Caco-2 (cell line): ENCODE measurements around the gene AOX1. TPM values are rescaled to one million over a fixed set of nuclear protein-coding genes. Genes with fewer than 3 reads are reported as not detected.

ENCODE experiments used
- BruUV-seq: library from RNA; stranded (reverse); fragments of 400-500 nt; replicated peaks from 2 replicates; lab custom pipeline; 2021; lab: Mats Ljungman, UMichigan
- CTCF ChIA-PET: fragments of 300-600 bp; sonication (Branson Sonifier 250); formaldehyde crosslinking; loops from one replicate; lab custom pipeline; 2022; ENCODE audit warnings: antibody characterized with exemption; lab: Charles Lee
- POLR2A ChIA-PET: fragments of 300-600 bp; sonication (Branson Sonifier 250); formaldehyde crosslinking; loops from one replicate; lab custom pipeline; 2022; ENCODE audit warnings: antibody characterized with exemption; lab: Charles Lee
- DNase-seq, 2 experiments: peaks; one replicate each; pipeline versions ENCODE4 v3.0.0 to v3.0.0-alpha.2; 2020 to 2022
- H3K27me3 ChIP-seq: replicated peaks from 2 replicates; pipeline ENCODE4 v1.6.0; 2011; ENCODE audit warnings: low read length; ENCODE audit not compliant: control insufficient read depth, insufficient read depth
- H3K36me3 ChIP-seq: 2 replicates; pipeline ENCODE4 v1.5.1; 2011; ENCODE audit warnings: low read length; ENCODE audit not compliant: control insufficient read depth, insufficient read depth
- H3K4me1 ChIP-seq: fragments of 250-450 bp; sonication (Bioruptor Pico); 2 replicates; pipeline ENCODE4 v1.5.1; 2020; ENCODE audit warnings: mild to moderate bottlenecking
- H3K4me3 ChIP-seq: 2 replicates; pipeline ENCODE4 v1.5.1; 2011; ENCODE audit warnings: low read depth, mild to moderate bottlenecking, control low read depth, low read length
- H3K9me3 ChIP-seq: fragments of 250-450 bp; sonication (Bioruptor Pico); 2 replicates; pipeline ENCODE4 v1.5.1; 2020; ENCODE audit warnings: mild to moderate bottlenecking, moderate library complexity
- H3K27ac Mint-ChIP-seq: one replicate; pipeline ENCODE4 v1.8.0; 2022; ENCODE audit warnings: mixed read lengths; ENCODE audit not compliant: unreplicated experiment
- H3K27me3 Mint-ChIP-seq: one replicate; pipeline ENCODE4 v1.8.0; 2022; ENCODE audit warnings: mixed read lengths; ENCODE audit not compliant: insufficient read depth, unreplicated experiment
- H3K36me3 Mint-ChIP-seq: one replicate; pipeline ENCODE4 v1.8.0; 2022; ENCODE audit warnings: mild to moderate bottlenecking, mixed read lengths; ENCODE audit not compliant: insufficient read depth, unreplicated experiment
- H3K4me1 Mint-ChIP-seq: one replicate; pipeline ENCODE4 v1.8.0; 2022; ENCODE audit warnings: low read depth, mixed read lengths; ENCODE audit not compliant: unreplicated experiment
- H3K4me3 Mint-ChIP-seq: one replicate; pipeline ENCODE4 v1.8.0; 2022; ENCODE audit warnings: mild to moderate bottlenecking, moderate library complexity, mixed read lengths; ENCODE audit not compliant: unreplicated experiment
- H3K9me3 Mint-ChIP-seq: one replicate; pipeline ENCODE4 v1.8.0; 2022; ENCODE audit warnings: mixed read lengths; ENCODE audit not compliant: unreplicated experiment
- intact Hi-C: fragments of 100-400 bp; cut with micrococcal nuclease; formaldehyde crosslinking; loops from one replicate; pipeline ENCODE4 v1.10.0; 2022; ENCODE audit not compliant: unreplicated experiment
- total RNA-seq: library from RNA; stranded (reverse); gene quantifications from 2 replicates; pipeline ENCODE4 v1.2.3, GENCODE V29; 2022
- TF ChIP-seq, protein P1 (sequence below), 2 experiments: fragments of 200-600 bp in 1 of 2; IDR thresholded peaks; 1 replicate in 1 of 2; 2 replicates in 1 of 2; pipeline versions ENCODE4 v1.5.1 to v1.8.0; 2011 to 2022; ENCODE audit warnings: antibody characterized with exemption in 1 of 2, control low read depth in 1 of 2, inconsistent platforms in 1 of 2, low read depth in 1 of 2, low read length in 1 of 2, mild to moderate bottlenecking in 1 of 2, moderate library complexity in 1 of 2; ENCODE audit not compliant: insufficient read depth in 1 of 2, severe bottlenecking in 1 of 2, unreplicated experiment in 1 of 2

The AOX1 gene
- total RNA-seq, 1 experiment from 2014 or later = 0.79 TPM

DNA sequence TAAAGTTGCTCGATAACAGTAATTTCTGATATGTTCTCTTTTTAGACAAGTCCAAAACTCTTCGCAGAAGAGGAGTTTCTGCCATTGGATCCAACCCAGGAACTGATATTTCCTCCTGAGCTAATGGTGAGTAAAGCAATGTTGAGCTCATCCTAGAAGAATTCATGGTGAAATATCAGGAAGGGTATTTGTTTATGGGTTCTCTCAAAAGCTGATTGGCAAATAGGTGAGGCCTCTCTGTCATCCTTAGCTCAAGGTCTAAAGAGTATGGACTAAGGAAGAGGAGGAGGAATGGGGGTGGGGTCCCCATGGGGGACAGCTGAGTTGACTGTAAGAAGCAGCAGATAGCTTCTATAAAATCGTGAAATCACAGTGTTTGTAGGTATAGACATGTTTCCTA lies 18.2 kb downstream of the AOX1 start:
- peaks cover 9% of the 10 kb centered on the region for H3K9me3 Mint-ChIP-seq
- peak in 1 of 2 experiments; percentile 30 for DNase-seq
- no TSS peak for BruUV-seq
- H3K4me3 Mint-ChIP-seq = peak overlapping the region; percentile 21
- peak overlapping the region; percentile 28 for H3K27ac Mint-ChIP-seq
- H3K36me3 Mint-ChIP-seq = peaks cover 5% of the 10 kb centered on the region
- Histone ChIP-seq H3K9me3 (no peaks in the 10 kb centered on the region), H3K4me3 (no peak overlapping the region), H3K27me3 (no peaks in the 10 kb centered on the region), H3K4me1 (peaks cover 22% of the 10 kb centered on the region), H3K36me3 (no peaks in the 10 kb centered on the region)
- intact Hi-C loops = no loop called here
- no peaks in the 10 kb centered on the region for H3K27me3 Mint-ChIP-seq
- ChIA-PET POLR2A (no interaction called here), CTCF (interaction anchor here (0.9 kb wide), 1 partner anchor 84 kb away, joined by 4 read pairs; no protein-coding TSS in a partner anchor)
- TF ChIP-seq, protein P1, sequence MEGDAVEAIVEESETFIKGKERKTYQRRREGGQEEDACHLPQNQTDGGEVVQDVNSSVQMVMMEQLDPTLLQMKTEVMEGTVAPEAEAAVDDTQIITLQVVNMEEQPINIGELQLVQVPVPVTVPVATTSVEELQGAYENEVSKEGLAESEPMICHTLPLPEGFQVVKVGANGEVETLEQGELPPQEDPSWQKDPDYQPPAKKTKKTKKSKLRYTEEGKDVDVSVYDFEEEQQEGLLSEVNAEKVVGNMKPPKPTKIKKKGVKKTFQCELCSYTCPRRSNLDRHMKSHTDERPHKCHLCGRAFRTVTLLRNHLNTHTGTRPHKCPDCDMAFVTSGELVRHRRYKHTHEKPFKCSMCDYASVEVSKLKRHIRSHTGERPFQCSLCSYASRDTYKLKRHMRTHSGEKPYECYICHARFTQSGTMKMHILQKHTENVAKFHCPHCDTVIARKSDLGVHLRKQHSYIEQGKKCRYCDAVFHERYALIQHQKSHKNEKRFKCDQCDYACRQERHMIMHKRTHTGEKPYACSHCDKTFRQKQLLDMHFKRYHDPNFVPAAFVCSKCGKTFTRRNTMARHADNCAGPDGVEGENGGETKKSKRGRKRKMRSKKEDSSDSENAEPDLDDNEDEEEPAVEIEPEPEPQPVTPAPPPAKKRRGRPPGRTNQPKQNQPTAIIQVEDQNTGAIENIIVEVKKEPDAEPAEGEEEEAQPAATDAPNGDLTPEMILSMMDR (IDR thresholded peaks at IDR 0.05; ENCODE audit: insufficient read depth in 1 of 2, low read depth in 1 of 2, low read length in 1 of 2, severe bottlenecking in 1 of 2, unreplicated experiment in 1 of 2) = no peak
- H3K4me1 Mint-ChIP-seq = peaks cover 28% of the 10 kb centered on the region

DNA sequence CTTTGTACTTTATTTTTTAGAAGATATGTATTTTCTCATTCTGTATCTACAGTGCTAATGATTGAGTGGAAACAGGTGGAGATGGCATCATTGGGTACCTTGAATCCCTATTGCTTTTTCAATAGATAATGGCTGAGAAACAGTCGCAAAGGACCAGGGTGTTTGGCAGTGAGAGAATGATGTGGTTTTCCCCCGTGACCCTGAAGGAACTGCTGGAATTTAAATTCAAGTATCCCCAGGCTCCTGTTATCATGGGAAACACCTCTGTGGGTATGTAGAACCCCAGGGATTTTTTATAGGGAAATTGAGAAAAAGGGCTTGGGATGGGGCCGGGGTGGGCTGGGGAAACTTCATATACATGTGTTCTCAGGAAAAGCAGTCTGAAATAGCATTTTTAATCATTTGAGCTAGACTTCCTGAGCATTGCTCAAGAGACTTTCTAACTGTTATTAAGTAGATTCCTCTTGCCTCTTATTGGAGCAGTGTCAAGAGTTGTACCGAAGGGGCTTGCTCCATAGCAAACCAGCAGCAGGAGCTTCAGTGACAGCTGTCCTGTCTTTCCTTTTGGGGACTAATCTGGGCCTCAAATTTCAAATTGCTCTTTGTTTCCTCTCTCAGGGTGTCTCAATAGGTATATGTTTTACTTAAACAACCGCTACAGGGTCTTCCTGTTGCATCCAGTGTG lies 18.9 kb downstream of the AOX1 start:
- H3K9me3 ChIP-seq = no peaks in the 10 kb centered on the region
- no peaks in the 10 kb centered on the region for H3K36me3 ChIP-seq
- no peaks in the 10 kb centered on the region for H3K27me3 Mint-ChIP-seq
- no peaks in the 10 kb centered on the region for H3K27me3 ChIP-seq
- no peak overlapping the region for H3K4me3 ChIP-seq
- BruUV-seq = no TSS peak
- ChIA-PET POLR2A (no interaction called here), CTCF (interaction anchor here (0.9 kb wide), 1 partner anchor 83 kb away, joined by 4 read pairs; no protein-coding TSS in a partner anchor)
- no peak overlapping the region for H3K4me3 Mint-ChIP-seq
- H3K4me1 ChIP-seq = peaks cover 22% of the 10 kb centered on the region
- H3K4me1 Mint-ChIP-seq = peaks cover 28% of the 10 kb centered on the region
- DNase-seq = no peak
- TF ChIP-seq, protein P1 (IDR thresholded peaks at IDR 0.05; ENCODE audit: insufficient read depth in 1 of 2, low read depth in 1 of 2, low read length in 1 of 2, severe bottlenecking in 1 of 2, unreplicated experiment in 1 of 2) = no peak
- H3K27ac Mint-ChIP-seq = no peak overlapping the region
- H3K36me3 Mint-ChIP-seq = peaks cover 5% of the 10 kb centered on the region
- intact Hi-C loops = no loop called here
- peaks cover 9% of the 10 kb centered on the region for H3K9me3 Mint-ChIP-seq

DNA sequence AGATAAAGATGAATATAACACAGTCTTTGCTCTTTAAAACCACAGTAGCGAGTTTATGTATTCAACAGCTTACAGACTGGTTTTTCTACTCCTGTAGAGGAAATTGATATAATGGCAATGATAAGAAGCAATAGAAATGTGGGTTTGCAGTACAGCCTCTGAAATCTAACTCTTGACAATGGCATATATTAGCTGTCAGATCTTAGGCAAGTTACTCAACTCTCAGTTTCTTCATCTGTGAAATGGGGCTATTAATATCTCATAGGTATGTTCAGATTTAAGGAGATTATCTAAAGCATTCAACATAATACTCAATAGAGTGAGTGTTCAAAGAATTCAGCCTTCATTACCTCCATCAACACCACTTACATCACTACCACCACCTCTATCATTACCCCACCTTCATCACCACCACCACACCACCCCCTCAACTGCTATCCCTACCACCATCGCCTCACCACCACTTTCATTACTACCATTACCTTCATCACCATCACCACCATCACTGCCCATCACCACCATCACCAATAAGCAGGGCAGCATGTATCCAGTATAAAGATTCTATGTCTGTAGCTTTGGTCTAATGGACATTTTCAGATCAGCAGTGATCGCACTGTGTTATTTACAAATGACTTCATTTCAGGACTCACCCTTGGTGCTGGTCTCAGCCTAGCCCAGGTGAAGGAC lies 22.7 kb downstream of the AOX1 start:
- H3K4me1 ChIP-seq = peaks cover 11% of the 10 kb centered on the region
- POLR2A ChIA-PET = no interaction called here
- no peaks in the 10 kb centered on the region for H3K27me3 Mint-ChIP-seq
- no peak for DNase-seq
- TF ChIP-seq, protein P1 (IDR thresholded peaks at IDR 0.05; ENCODE audit: insufficient read depth in 1 of 2, low read depth in 1 of 2, low read length in 1 of 2, severe bottlenecking in 1 of 2, unreplicated experiment in 1 of 2) = no peak
- intact Hi-C loops = no loop called here
- CTCF ChIA-PET = no interaction called here
- H3K36me3 Mint-ChIP-seq = peaks cover 5% of the 10 kb centered on the region
- no peak overlapping the region for H3K4me3 Mint-ChIP-seq
- H3K27ac Mint-ChIP-seq = no peak overlapping the region
- no peaks in the 10 kb centered on the region for H3K27me3 ChIP-seq
- no peaks in the 10 kb centered on the region for H3K9me3 ChIP-seq
- H3K9me3 Mint-ChIP-seq = peaks cover 9% of the 10 kb centered on the region
- H3K36me3 ChIP-seq = no peaks in the 10 kb centered on the region
- no peak overlapping the region for H3K4me3 ChIP-seq
- no TSS peak for BruUV-seq
- H3K4me1 Mint-ChIP-seq = peaks cover 11% of the 10 kb centered on the region
